ENCODE measurements around the gene CDC37.
"Not testable (repeated sequence)": the region's sequence is repeated elsewhere in the genome, so short reads cannot be mapped to it uniquely, and the experiment has no call there.

CDC37 gene

DNA sequence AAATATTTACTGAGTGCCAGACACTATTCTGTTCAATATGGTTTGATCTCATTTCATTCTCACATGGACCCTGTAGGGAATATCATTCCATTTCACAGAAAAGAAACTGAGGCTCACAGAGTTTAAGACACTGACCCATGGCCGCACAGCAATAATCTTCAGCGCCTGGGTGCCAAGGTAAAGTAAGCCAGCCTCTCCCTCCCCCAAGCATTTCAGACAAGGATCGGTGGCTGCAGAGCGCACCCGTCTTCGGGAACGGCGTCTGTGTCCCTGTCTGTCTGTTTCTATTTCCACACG, 12.7 kb upstream of the CDC37 start:
- in situ Hi-C loops (cut with MboI; ENCODE audit: low sequenced_read_pairs, unreplicated experiment) = no loop called here
- DNase-seq (ENCODE audit: low spot score) = no peak
- TF ChIP-seq, protein P1, sequence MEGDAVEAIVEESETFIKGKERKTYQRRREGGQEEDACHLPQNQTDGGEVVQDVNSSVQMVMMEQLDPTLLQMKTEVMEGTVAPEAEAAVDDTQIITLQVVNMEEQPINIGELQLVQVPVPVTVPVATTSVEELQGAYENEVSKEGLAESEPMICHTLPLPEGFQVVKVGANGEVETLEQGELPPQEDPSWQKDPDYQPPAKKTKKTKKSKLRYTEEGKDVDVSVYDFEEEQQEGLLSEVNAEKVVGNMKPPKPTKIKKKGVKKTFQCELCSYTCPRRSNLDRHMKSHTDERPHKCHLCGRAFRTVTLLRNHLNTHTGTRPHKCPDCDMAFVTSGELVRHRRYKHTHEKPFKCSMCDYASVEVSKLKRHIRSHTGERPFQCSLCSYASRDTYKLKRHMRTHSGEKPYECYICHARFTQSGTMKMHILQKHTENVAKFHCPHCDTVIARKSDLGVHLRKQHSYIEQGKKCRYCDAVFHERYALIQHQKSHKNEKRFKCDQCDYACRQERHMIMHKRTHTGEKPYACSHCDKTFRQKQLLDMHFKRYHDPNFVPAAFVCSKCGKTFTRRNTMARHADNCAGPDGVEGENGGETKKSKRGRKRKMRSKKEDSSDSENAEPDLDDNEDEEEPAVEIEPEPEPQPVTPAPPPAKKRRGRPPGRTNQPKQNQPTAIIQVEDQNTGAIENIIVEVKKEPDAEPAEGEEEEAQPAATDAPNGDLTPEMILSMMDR (IDR thresholded peaks at IDR 0.05; ENCODE audit: borderline replicate concordance, control extremely low read depth, extremely low read depth, insufficient read depth, missing control alignments) = no peak

DNA sequence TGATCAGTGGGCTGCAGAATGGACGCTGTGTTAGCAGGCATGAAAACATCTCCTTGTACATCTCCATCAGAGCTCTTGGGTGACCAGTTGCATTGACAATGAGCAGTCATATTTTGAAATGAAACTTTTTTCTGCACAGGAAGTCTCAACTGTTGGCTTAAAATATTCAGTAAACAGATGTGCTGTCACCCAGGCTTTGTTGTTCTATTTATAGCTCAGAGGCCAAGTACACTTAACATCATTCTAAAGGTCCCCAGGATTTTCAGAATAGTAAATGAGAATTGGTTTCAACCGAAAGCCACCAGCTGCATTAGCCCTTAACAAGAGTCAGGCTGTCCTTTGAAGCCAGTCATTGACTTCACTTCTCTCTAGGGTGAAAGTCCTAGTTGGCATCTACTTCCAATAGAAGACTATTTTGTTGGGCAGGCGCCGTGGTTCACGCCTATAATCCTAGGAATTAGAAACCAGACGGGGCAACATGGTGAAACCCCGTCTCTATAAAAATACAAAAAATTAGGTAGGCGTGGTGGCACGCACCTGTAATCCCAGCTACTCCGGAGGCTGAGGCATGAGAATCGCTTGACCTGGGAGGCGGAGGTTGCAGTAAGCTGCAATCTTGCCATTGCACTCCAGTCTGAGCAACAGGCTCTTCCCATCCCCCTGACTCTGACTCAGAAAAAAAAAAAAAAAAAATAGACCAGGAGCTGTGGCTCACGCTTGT, 9.1 kb upstream of the CDC37 start:
- TF ChIP-seq, protein P1 (IDR thresholded peaks at IDR 0.05; ENCODE audit: borderline replicate concordance, control extremely low read depth, extremely low read depth, insufficient read depth, missing control alignments) = no peak
- in situ Hi-C loops (cut with MboI; ENCODE audit: low sequenced_read_pairs, unreplicated experiment) = no loop called here
- DNase-seq (ENCODE audit: low spot score) = peak; percentile 60

DNA sequence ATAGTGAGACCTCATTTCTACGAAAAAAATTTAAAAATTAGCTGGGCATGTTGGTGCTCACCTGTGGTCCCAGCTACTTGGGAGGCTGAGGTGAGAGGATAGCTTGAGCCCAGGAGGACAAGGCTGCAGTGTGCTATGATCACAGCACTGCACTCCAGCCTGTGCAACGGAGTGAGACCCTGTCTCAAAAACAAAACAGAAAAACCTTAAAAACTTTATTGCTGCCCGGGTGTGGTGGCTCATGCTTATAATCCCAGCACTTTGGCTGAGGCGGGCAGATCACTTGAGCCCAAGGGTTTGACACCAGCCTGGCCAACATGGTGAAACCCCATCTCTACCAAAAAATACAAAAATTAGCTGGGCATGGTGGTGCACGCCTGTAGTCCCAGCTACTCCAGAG, 7.9 kb upstream of the CDC37 start:
- in situ Hi-C loops (cut with MboI; ENCODE audit: low sequenced_read_pairs, unreplicated experiment); DNase-seq (ENCODE audit: low spot score): not testable (repeated sequence)

GRCh38 chr19:10408511-10409283, 5.4 kb upstream of the CDC37 start:
- in situ Hi-C loops (cut with MboI; ENCODE audit: low sequenced_read_pairs, unreplicated experiment) = no loop called here

GRCh38 chr19:10407096-10407495, 3.8 kb upstream of the CDC37 start:
- in situ Hi-C loops (cut with MboI; ENCODE audit: low sequenced_read_pairs, unreplicated experiment) = no loop called here
- no peak for DNase-seq (ENCODE audit: low spot score)
- TF ChIP-seq, protein P1 (IDR thresholded peaks at IDR 0.05; ENCODE audit: borderline replicate concordance, control extremely low read depth, extremely low read depth, insufficient read depth, missing control alignments) = no peak

More at GRCh38 chr19:10408511-10409283, 5.4 kb upstream of the CDC37 start:
- TF ChIP-seq, protein P1 (IDR thresholded peaks at IDR 0.05; ENCODE audit: borderline replicate concordance, control extremely low read depth, extremely low read depth, insufficient read depth, missing control alignments) = no peak
- DNase-seq (ENCODE audit: low spot score) = peak; percentile 70

GRCh38 chr19:10406191-10406590, 2.8 kb upstream of the CDC37 start:
- in situ Hi-C loops (cut with MboI; ENCODE audit: low sequenced_read_pairs, unreplicated experiment) = no loop called here
- TF ChIP-seq, protein P1 (IDR thresholded peaks at IDR 0.05; ENCODE audit: borderline replicate concordance, control extremely low read depth, extremely low read depth, insufficient read depth, missing control alignments) = no peak
- DNase-seq (ENCODE audit: low spot score) = no peak

Data from GM13976 (cell line).